Spleen (tissue), 11 donors: ENCODE measurements around the gene CEACAM18. TPM values are rescaled to one million over a fixed set of nuclear protein-coding genes. Genes with fewer than 3 reads are reported as not detected.

Experiments
- DNase-seq: peaks from one replicate; pipeline ENCODE4 v3.0.0-alpha.2; 2020
- H3K27ac ChIP-seq, 8 donors: fragments of 200-600 bp; sonication (generic) in 7 of 8; 1 replicate in 4 of 8; 2 replicates in 4 of 8; pipeline versions ENCODE4 v1.5.0 to v1.8.0; 2016 to 2021; ENCODE audit warnings: inconsistent platforms in 4 of 8, mild to moderate bottlenecking in 4 of 8, moderate library complexity in 1 of 8
- H3K27me3 ChIP-seq, 7 donors: fragments of 200-600 bp; sonication (generic) in 6 of 7; replicated peaks in 1 of 7; 1 replicate in 4 of 7; 2 replicates in 3 of 7; pipeline versions ENCODE4 v1.5.0 to v1.8.0; 2016 to 2021; ENCODE audit warnings: inconsistent platforms in 3 of 7, mild to moderate bottlenecking in 1 of 7
- H3K36me3 ChIP-seq, 6 donors: fragments of 200-600 bp; sonication (generic) in 5 of 6; 1 replicate in 4 of 6; 2 replicates in 2 of 6; pipeline versions ENCODE4 v1.5.0 to v1.8.0; 2016 to 2021; ENCODE audit warnings: inconsistent platforms in 2 of 6
- H3K4me1 ChIP-seq, 6 donors: fragments of 200-600 bp; sonication (generic) in 5 of 6; 1 replicate in 3 of 6; 2 replicates in 3 of 6; pipeline versions ENCODE4 v1.5.0 to v1.8.0; 2016 to 2021; ENCODE audit warnings: inconsistent platforms in 3 of 6
- H3K4me3 ChIP-seq, 8 donors: fragments of 200-600 bp; sonication (generic) in 7 of 8; 1 replicate in 4 of 8; 2 replicates in 4 of 8; pipeline versions ENCODE4 v1.5.0 to v1.8.0; 2016 to 2021; ENCODE audit warnings: inconsistent platforms in 4 of 8, mild to moderate bottlenecking in 4 of 8, moderate library complexity in 2 of 8
- H3K9me3 ChIP-seq, 8 donors: fragments of 200-600 bp; sonication (generic) in 7 of 8; 1 replicate in 4 of 8; 2 replicates in 4 of 8; pipeline versions ENCODE4 v1.5.0 to v1.8.0; 2016 to 2021; ENCODE audit warnings: inconsistent platforms in 4 of 8
- CTCF ChIP-seq, 11 experiments: fragments of 200-600 bp in 7 of 11; fragments of 450-650 bp in 4 of 11; sonication (generic) in 4 of 11; IDR thresholded peaks in 8 of 11; conservative IDR thresholded peaks in 3 of 11; 1 replicate in 7 of 11; 2 replicates in 4 of 11; pipeline versions ENCODE4 v1.4.0 to v1.8.0; 2016 to 2021; ENCODE audit warnings: antibody characterized with exemption in 11 of 11, inconsistent platforms in 4 of 11, mild to moderate bottlenecking in 1 of 11
- POLR2A ChIP-seq, 3 donors: fragments of 450-650 bp; IDR thresholded peaks; one replicate each; pipeline ENCODE4 v1.5.1; 2017; ENCODE audit warnings: antibody characterized with exemption in 3 of 3, mild to moderate bottlenecking in 1 of 3
- POLR2AphosphoS5 ChIP-seq, 3 donors: sonication (generic); formaldehyde crosslinking; IDR thresholded peaks; one replicate each; pipeline ENCODE4 v1.5.1; 2017; ENCODE audit warnings: antibody characterized with exemption in 3 of 3
- WGBS, 5 donors: extraction: QIAGEN DNeasy Blood & Tissue Kit in 3 of 5; methylation state at CpG; one replicate each; pipeline versions ENCODE4 v1.1.5 to v1.1.7; 2013 to 2018; 5-methylcytosine and 5-hydroxymethylcytosine counted together
- intact Hi-C: fragments of 100-400 bp; cut with DNase I; formaldehyde crosslinking; loops from one replicate; pipeline ENCODE4 v1.15.0; 2023; ENCODE audit warnings: low total_unique reads
- polyA plus RNA-seq, 3 donors: library from polyadenylated mRNA; stranded (reverse); fragments of 200-250 nt; gene quantifications; one replicate each; pipeline ENCODE4 v1.2.1, GENCODE V29; 2013
- total RNA-seq, 7 donors: library from RNA; depleted of rRNA in 3 of 7; stranded (reverse); fragments of >200 nt in 3 of 7; fragmentation: NEBNext Ultra II Directional in 4 of 7; extraction: Animal tissue kit (Norgen Biotek cat#: 25700) in 4 of 7; gene quantifications; one replicate each; pipeline versions ENCODE4 v1.1.0 to v1.2.1, GENCODE V29; 2016 to 2021
- donor health status: healthy with polysubstance abuse.
- donor health status: DM: no; HTN: no; CAD: no; lungs with moderate emphysema.
- donor health status: DM: no; HTN: no; CAD: no.
- donor health status: Bipolar disorder and iron deficiency.
- donor health status: healthy.
- donor health status: DM: no; HTN: no; CAD: no.
- donor health status: DM: yes; HTN: yes; CAD: no.

Gene CEACAM18
- total and polyA plus RNA-seq, 10 donors = not detected

GRCh38 chr19:51450730-51451307 lies 27.5 kb upstream of the CEACAM18 start:
- Histone ChIP-seq H3K4me1 (peaks cover 0 to 14% (median 0%) of the 10 kb centered on the region in 6 donors), H3K36me3 (no peaks in the 10 kb centered on the region), H3K27ac (no peak overlapping the region), H3K27me3 (peaks cover 0 to 44% (median 0%) of the 10 kb centered on the region in 7 donors), H3K9me3 (peaks cover 0 to 16% (median 2%) of the 10 kb centered on the region in 8 donors), H3K4me3 (no peak overlapping the region)
- 65 to 94% (median 80%) methylated on average over 5 of the region's 5 CpGs for WGBS, 5 donors
- DNase-seq = no peak
- TF ChIP-seq POLR2AphosphoS5 (IDR thresholded peaks at IDR 0.05) = no peak
- no peak for TF ChIP-seq CTCF (IDR thresholded peaks at IDR 0.05 in 8 of 11, conservative IDR thresholded peaks at IDR 0.05 in 3 of 11)
- TF ChIP-seq POLR2A (IDR thresholded peaks at IDR 0.05) = no peak
- intact Hi-C loops = no loop called here

GRCh38 chr19:51456541-51457290 lies 21.6 kb upstream of the CEACAM18 start:
- DNase-seq = no peak
- intact Hi-C loops = no loop called here
- no peaks in the 10 kb centered on the region for H3K9me3 ChIP-seq
- no peak for TF ChIP-seq POLR2A (IDR thresholded peaks at IDR 0.05)
- H3K27me3 ChIP-seq = peaks cover 0 to 57% (median 5%) of the 10 kb centered on the region in 7 donors
- H3K36me3 ChIP-seq = no peaks in the 10 kb centered on the region
- peaks cover 0 to 23% (median 4%) of the 10 kb centered on the region in 6 donors for H3K4me1 ChIP-seq
- H3K4me3 ChIP-seq = peak overlapping the region in 2 of 8 donors; percentile 24 to 45
- H3K27ac ChIP-seq = peak overlapping the region in 4 of 8 donors; percentile 15 to 36 (median 16)
- WGBS, 5 donors = 65 to 83% (median 78%) methylated on average over 11 of the region's 11 CpGs

- WGBS, 5 donors = 78 to 88% (median 85%) methylated on average over 6 to 11 of the region's 11 CpGs
- DNase-seq = no peak
- peaks cover 0 to 65% (median 12%) of the 10 kb centered on the region in 7 donors for H3K27me3 ChIP-seq
- H3K9me3 ChIP-seq = no peaks in the 10 kb centered on the region
- TF ChIP-seq CTCF (IDR thresholded peaks at IDR 0.05 in 8 of 11, conservative IDR thresholded peaks at IDR 0.05 in 3 of 11) = no peak
- no peak for TF ChIP-seq POLR2A (IDR thresholded peaks at IDR 0.05)
- TF ChIP-seq POLR2AphosphoS5 (IDR thresholded peaks at IDR 0.05) = no peak
- H3K36me3 ChIP-seq = no peaks in the 10 kb centered on the region
- peak overlapping the region in 3 of 8 donors; percentile 25 to 36 (median 34) for H3K27ac ChIP-seq
- peaks cover 0 to 31% (median 11%) of the 10 kb centered on the region in 6 donors for H3K4me1 ChIP-seq
- peak overlapping the region in 2 of 8 donors; percentile 24 to 45 for H3K4me3 ChIP-seq
- intact Hi-C loops = no loop called here
Measured at GRCh38 chr19:51457351-51458013, 20.9 kb upstream of the CEACAM18 start.

- TF ChIP-seq POLR2A (IDR thresholded peaks at IDR 0.05) = no peak
- TF ChIP-seq CTCF (IDR thresholded peaks at IDR 0.05 in 8 of 11, conservative IDR thresholded peaks at IDR 0.05 in 3 of 11) = no peak
- TF ChIP-seq POLR2AphosphoS5 (IDR thresholded peaks at IDR 0.05) = peak in 1 of 3 donors; percentile 37
- Histone ChIP-seq H3K27me3 (peaks cover 0 to 71% (median 17%) of the 10 kb centered on the region in 7 donors), H3K9me3 (no peaks in the 10 kb centered on the region), H3K4me1 (peaks cover 0 to 37% (median 14%) of the 10 kb centered on the region in 6 donors), H3K4me3 (peak within 1 kb of the TSS in 2 of 8 donors; percentile 24 to 45), H3K36me3 (no peaks in the 10 kb centered on the region), H3K27ac (peak within 1 kb of the TSS in 3 of 8 donors; percentile 25 to 36 (median 34))
- intact Hi-C loops = no loop called here
- WGBS, 5 donors = 75 to 81% (median 76%) methylated on average over 9 to 10 of the region's 10 CpGs
- peak; percentile 59 for DNase-seq
Measured at GRCh38 chr19:51458051-51458645, 20.2 kb upstream of the CEACAM18 start, which contains the start of gene SIGLEC8. Gene SIGLEC8, minus strand, starts transcription at chr19:51458454. Its CDS starts 67 bp downstream, at chr19:51458387.
